ENCODE measurements around the gene TAS2R3. TPM values are rescaled to one million over a fixed set of nuclear protein-coding genes. Genes with fewer than 3 reads are reported as not detected.
"Not testable (repeated sequence)": the region's sequence is repeated elsewhere in the genome, so short reads cannot be mapped to it uniquely, and the experiment has no call there.

Gene TAS2R3, protein sequence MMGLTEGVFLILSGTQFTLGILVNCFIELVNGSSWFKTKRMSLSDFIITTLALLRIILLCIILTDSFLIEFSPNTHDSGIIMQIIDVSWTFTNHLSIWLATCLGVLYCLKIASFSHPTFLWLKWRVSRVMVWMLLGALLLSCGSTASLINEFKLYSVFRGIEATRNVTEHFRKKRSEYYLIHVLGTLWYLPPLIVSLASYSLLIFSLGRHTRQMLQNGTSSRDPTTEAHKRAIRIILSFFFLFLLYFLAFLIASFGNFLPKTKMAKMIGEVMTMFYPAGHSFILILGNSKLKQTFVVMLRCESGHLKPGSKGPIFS
- total RNA-seq, result 0.58 TPM

DNA sequence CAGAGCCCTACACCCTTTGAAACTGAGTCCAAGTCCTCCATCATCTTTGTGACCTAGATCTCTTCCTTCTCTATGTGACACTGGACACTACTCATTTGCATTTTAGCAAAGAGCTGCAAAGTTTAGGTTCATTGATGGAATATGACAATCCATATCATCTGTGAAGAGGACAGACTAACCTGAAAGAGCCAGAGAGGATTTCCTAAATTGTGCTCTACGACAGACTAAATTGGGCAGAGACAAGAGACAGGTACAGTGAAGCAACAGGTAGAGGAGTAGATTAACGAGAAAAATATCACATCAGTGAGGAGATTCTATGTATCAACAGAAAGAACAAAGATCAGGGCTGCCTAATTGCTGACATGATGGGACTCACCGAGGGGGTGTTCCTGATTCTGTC lies at the start of gene TAS2R3:
Gene TAS2R3 (plus strand): TSS at position 301 of the 400 bp plus-strand sequence. CDS start 62 bp downstream, at position 363.
- ATAC-seq, result no peak
- DNase-seq (ENCODE audit: low spot score), result no peak

DNA sequence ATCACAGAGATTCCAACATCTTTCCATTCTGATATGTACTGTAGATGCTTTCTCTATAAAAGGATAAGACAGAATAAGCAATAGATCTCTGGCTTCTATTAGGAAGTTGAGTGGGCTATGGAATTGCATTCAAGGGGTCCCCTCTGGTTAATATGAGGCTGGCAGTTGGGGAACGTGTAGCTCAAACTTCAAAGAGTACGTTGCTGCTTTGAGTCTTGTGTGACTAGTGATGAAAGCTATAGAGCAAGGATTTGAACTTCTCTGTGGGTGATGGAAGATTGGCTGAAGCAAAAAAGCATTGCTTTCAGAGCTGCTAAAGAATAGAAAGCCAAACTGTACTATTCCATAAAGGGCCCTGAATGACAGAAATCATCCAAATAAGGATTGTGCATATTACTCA lies 49.3 kb upstream of the TAS2R3 start:
- ATAC-seq, result no peak
- no peak for DNase-seq (ENCODE audit: low spot score)

DNA sequence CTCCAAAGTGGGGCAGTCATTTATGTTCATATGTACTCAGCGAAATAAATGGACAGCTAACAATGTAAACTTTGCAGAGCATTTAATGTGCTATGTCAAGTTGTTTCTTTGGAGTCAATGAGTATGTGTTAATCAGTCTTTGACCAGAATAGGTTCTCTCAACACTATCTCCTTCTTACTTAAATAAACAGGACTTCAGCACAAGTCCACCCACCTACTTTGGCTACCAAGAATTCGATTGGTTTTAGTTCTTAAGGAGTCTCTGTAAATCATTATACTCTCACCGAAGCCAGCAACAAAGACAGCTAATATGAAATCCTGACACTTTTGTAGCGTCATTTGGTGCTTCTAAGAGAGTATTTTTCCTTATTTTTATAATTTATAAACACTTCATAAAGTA lies 48.9 kb upstream of the TAS2R3 start:
- DNase-seq (ENCODE audit: low spot score), result no peak

DNA sequence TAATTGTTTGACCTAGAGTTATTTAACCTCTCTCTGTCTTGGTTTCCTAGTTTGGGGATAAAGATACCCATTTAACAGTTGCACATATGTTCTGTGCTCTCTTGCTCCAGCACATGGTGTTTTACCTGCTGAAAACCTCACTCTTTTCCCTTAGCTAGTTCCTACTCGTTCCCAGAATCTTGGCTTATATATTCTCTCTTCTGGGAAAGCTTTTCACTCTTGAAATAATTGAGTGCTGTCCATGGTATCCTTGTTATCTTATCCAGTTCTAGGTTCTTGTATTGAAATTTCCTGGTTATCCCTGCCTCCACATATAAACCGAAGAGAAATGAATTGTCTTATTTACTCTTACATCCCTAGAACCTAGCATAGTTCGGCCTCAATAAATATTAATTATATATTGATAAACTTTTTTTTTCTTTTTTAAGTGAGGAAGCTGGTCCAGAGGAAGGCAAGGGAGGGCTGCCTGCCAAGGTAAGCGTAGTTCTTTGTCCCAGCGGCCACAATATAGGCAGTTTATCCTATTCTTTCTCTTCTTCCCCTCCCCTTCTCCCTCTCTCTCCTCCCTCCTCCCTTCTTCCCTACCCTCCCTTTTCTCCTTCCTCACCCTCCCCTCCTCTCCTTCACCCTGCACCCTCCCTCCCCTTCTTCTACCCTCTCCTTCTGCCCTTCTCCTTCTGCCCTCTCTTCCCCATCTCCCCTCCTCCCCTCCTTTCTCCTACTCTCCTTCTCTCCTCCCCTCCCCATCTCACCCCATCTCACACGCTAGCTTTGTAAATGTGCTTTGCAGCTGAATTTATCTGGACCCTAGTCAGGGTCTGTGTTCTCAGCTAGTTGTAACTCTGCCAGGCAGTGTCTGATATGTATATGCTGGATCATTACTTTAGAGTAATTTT lies 47.9 kb upstream of the TAS2R3 start:
- no peak for ATAC-seq
- no peak for DNase-seq (ENCODE audit: low spot score)

More for the DNA sequence above, 48.9 kb upstream of the TAS2R3 start:
- no peak for ATAC-seq

DNA sequence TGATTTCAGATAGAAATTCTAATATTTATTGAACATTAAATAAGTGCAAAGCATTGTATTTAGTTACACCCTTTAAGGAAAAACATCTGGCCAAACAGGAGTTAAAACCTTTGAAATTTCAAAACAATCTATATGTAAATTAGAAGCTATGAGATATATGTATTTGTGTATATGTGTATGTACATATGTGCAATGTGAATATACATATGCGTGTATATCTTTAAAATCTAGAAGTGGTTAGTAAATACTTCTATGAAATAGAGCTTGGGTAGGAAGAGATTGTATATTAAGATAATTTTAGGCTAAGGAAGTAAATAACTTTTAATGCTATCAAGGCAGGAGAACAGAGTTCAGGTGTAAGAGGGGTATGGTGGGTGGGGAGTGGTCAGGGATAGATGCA lies 46.4 kb upstream of the TAS2R3 start:
- ATAC-seq, result no peak
- DNase-seq (ENCODE audit: low spot score), result no peak

DNA sequence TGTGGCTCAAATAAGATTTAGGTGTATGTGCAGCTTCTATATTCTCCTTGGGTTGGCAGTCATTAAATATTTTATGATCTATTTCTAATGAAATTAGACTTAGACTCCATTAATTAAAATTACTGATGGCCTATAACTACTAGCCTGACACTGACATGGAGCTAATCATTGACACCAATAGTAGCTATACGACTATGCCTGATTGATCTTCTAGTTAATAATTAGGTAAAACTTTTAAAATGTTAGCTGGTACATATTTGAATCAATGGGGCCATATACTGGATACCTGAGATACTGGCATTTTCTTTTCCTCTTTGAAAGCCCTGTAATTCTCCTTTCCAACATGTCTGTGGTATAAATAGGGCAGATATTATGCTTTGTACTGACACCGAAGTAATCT lies 41.4 kb upstream of the TAS2R3 start:
- no peak for ATAC-seq
- no peak for DNase-seq (ENCODE audit: low spot score)

DNA sequence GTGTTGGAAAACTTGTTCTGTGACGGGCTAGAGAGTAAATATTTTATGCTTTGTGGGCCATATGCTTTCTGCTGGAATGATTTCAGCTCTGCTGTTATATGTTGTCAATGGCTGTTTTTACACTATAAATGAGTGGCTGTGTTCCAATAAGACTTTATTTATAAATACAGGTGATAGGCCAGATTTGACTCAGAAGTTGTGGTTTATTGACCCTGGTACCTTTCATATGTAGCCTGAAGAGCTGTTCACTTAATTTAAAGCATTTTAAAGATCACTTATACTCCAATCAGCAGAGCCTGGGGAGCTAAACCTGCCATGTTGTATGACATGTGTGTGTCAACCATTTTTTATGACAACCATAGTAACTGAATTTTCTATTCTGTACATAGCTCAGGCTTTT lies 34.9 kb upstream of the TAS2R3 start:
- ATAC-seq, result no peak
- no peak for DNase-seq (ENCODE audit: low spot score)

DNA sequence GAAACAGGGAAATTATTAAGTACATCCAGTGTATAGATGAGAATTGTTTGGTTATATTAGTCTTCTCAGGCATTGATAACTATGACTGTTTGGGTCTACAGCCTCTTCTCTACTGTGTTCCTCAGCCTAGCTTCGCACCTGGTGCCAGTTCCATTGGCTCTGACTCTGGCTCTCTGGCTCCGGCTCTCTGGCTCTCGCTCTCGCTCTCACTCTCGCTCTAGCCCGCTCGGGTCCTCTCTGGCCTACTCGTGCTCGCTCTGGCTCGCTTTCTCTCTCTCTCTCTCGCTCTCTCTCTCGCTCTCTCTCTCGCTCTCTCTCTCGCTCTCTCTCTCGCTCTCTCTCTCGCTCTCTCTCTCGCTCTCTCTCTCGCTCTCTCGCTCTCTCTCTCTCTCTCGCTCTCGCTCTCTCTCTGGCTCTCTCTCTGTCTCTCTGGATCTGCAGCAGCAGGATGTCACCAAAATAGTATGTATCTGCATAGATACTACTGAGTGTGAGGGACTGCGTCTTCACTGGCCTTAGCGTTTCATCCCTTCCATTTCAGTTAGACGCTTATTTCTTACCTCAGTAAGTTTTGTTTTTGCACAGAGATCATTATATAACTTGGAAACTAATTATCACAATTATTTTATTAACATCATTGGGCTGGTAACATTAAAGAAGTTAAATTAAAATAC lies 32.3 kb upstream of the TAS2R3 start:
- DNase-seq (ENCODE audit: low spot score), result no peak
- no peak for ATAC-seq

DNA sequence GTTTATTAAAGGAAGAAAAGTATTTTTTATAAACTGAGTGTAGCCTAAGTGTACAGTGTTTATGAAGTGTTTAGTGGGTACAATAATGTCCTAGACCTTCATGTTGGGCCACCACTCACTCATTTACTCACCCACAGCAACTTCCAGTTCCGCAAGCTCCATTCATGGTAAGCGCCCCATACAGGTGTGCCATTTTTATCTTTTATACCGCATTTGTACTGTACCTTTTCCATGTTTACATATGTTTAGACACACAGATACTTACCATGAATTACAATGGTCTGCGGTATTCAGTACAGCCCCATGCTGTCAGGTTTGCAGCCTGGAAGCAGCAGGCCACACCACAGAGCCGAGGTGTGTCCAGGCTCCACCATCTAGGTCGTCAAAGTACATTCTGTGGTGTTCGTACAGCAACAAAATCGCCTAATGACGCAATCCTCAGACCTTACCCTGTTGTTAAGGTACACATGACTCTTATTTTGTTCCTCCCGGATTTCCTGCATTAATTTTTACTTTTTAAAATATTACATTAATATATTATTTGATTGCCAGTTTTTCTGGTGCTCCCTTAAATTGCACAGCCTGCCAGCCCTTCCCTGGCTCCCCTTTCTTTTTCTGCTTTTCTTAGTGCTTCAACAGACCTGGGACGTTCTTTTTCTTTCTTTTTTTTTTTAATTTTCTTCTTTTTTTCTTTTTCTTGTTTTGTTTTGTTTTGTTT lies 26.6 kb upstream of the TAS2R3 start:
- DNase-seq (ENCODE audit: low spot score) (peak; percentile 50), ATAC-seq (peak; percentile 43)

DNA sequence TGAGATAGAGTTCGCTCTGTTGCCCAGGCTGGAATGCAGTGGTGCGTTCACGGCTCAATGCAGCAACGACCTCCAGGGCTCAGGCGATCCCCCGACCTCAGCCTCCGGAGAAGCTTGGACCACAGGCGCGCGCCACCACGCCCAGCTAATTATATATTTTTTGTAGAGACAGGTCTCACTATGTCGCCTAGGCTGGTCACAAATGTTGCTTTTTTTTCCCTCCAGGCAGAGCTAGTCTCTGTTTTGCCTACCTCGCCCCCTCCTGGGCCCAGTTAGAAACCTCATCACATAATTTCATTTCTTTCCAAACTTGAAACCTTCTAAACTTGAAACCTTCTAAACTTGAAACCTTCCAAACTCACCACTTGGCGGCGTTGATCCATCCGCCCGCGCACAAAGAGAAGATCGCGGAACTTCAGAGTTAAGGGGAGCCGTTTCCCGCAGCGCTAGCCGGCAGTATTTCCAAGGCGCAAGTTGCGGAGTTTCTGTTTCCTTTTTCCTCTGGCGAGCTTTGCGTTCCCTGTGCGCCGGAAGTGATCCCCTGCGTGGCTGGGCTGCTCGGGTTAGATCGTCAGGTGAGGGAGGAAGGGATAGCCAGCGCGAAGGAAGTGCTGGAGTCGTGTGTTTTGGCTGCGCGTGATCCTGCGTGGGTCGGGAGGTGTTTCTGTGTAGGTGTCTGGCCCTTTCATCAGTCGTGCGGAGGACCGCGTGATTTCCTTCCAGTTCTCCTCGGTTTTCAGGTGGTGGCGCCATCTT lies 25.9 kb upstream of the TAS2R3 start, which contains the start of gene SSBP1:
Gene SSBP1 (plus strand): TSS at position 523 of the 756 bp plus-strand sequence. CDS start 809 bp downstream, outside the sequence.
- DNase-seq (ENCODE audit: low spot score) (peak; percentile 93), ATAC-seq (peak; percentile 97)

DNA sequence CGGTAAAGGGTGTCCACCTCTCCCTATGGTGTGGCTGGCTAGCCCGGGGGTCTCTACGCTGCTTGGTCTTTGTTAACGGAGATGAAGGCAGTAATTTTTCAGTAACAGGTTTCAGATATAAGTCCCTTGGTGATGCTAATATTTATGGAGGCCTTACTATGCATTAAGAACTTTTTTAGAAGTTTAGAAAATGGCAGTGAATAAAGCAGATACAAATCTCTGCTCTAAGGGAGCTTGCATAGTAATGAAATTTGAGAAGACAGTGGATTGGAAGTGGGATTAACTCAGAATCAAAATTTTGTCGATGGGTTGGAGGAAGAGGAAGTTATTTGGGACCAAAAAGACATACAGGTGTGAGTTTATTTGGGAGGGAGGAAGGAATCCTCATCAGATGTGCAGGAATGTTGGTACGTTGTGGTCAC lies 25.3 kb upstream of the TAS2R3 start:
- ATAC-seq (no peak), DNase-seq (ENCODE audit: low spot score) (no peak)

DNA sequence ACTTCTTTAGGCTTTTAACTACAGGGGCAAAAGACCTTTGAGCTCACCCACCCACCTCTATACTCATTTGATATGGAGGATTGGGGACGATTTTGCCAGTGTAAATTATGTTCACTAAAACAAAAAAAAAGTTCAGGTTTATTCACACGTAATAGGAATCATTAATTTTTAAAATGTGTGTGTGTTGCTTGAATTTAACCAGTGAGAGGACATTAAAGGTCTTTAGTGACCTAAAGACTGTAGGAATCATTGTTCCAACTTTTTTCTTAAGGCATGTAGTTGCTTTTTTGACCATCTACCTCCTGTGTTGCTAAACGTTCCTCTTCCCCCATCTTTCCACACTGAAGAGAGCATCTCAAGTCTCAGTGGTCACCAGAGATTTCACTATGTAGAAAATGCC lies 24.6 kb upstream of the TAS2R3 start:
- ATAC-seq (no peak), DNase-seq (ENCODE audit: low spot score) (no peak)

DNA sequence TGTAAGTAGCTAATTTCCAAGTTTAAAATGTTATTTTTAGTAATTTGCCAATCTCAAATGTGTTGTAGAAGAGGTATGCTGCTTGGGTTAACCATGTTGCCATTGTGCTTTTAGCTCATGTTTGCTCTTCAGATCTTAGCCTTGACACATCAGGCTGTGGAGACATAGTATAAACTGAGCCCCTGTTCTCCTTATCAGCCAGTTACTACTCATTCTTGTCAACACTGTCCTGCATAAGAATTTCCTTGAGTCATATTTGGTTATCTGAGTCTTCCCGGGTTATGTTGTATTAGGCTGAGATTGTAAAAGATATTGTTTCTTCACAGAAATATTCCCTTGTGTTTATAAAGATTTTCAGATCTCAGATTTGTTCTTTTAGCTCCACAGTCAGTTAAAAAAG lies 21.7 kb upstream of the TAS2R3 start:
- no peak for DNase-seq (ENCODE audit: low spot score)
- ATAC-seq, result no peak

DNA sequence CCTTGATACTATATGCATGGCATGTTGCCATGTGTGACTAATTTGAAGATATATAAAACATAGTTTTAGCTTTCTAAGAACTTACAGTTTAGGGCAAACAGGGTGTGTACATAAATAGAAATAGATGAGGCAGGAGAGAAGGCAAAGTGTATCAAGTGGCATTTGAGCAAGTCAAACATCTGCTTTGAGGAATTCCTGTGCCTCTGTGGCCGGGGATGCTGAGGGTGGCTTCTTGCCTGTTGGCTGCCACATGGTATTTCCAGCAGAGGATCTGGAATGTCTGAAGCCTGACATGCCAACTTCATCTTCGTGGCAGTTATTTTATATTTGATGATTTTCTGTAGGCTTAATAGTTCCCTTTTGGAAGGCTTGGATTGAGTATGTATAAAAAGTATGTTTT lies 19.8 kb upstream of the TAS2R3 start:
- DNase-seq (ENCODE audit: low spot score) (no peak), ATAC-seq (no peak)

DNA sequence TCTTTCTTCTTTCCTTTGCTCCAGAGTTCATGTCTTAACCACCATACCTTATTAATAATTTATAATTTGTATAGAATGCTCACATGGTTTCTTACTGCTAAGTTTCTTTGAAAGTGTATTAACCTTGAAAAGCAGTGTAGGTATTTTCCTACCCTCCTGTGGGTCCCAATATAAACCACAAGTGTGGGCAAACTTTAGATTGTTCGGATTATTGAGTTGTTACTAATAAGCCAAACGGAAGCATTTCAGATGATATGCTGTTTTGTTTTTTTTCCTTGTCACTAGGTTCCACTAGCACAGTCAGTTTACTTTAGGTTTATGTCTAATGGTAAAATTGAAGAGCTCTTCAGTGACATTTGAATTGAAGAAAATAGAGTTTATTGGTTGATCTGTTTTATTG lies 15.5 kb upstream of the TAS2R3 start:
- no peak for ATAC-seq
- DNase-seq (ENCODE audit: low spot score), result no peak

DNA sequence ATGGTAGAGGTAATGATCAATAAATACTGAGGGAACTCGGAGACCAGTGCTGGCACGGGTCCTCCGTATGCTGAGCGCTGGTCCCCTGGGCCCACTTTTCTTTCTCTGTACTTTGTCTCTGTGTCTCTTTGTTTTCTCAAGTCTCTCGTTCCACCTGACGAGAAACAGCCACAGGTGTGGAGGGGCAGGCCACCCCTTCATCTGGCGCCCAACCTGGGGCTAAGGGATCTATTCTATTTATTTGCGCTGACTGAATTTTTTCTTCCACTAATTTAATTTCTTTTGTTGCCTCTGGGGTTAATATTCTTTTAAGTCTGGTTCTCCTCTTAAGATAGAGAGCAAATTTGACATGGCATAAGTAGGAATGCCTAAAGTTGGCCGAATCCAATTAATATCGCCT lies 12.0 kb upstream of the TAS2R3 start:
- DNase-seq (ENCODE audit: low spot score); ATAC-seq: not testable (repeated sequence)

DNA sequence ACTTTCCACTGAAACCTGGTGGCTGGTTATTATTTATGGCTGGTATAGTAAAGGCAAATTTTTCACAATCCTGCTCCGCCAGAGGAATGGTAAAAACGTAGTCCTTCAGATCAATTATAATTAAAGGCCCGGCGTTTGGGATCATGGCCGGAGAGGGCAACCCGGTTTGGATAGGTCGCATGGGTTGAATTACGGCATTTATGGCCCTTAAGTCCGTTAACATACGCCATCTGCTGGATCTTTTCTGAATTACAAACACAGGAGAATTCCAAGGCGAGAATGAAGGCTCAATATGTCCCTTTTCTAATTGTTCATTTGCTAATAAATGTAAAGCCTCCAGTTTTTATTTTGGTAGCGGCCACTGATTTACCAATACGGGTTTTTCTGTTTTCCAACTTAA lies 11.3 kb upstream of the TAS2R3 start:
- ATAC-seq, result no peak
- DNase-seq (ENCODE audit: low spot score), result no peak

DNA sequence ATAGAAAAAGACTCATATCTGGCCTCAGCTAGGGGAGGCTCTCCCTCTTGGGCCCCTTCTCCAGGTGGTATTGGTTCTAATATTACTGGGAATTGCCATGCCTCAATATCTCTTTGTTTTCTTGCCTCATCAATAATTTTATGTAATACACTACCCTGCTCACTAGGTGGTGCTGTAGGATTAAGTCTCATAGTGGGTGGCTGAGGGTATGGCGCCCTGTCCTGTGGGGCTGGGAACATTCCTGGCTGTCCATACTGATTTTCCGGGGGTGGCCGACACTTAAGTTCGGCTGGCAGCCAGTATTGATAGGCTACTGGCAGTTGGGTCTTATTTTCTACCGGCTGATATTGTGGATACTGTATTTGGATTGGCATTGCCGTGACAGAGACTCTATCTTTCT lies 9.0 kb upstream of the TAS2R3 start:
- peak; percentile 45 for ATAC-seq
- DNase-seq (ENCODE audit: low spot score), result no peak

DNA sequence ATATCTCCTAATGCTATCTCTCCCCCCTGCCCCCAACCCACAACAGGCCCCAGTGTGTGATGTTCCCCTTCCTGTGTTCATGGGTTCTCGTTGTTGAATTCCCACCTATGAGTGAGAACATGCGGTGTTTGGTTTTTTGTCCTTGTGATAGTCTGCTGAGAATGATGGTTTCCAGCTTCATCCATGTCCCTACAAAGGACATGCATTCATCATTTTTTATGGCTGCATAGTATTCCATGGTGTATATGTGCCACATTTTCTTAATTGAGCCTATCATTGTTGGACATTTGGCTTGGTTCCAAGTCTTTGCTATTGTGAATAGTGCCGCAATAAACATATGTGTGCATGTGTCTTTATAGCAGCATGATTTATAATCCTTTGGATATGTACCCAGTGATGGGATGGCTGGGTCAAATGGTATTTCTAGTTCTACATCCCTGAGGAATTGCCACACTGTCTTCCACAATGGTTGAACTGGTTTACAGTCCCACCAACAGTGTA lies 6.2 kb downstream of the TAS2R3 start:
- not testable (repeated sequence) for ATAC-seq; DNase-seq (ENCODE audit: low spot score)

DNA sequence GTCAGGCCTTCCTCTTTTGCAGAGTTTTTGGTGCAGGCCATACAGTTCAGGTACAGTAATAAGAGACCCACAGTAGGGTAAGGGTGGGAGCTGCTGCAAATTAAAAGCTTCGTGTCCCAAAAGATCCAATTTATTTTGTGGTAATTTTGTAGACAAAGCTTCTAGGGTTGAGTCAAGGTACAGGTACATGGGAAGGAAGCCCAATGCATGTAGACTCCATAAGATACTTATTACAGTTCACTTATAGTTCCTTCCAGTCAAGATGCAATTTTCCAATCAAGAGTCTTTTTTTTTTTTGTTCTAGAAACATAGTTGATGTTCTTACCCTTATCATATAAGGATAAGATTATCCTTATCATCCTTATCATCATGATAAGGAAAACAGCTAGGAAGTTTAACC lies 12.5 kb downstream of the TAS2R3 start, which contains the start of gene TAS2R4:
Gene TAS2R4 (plus strand): TSS at position 301 of the 400 bp plus-strand sequence. CDS start 1,815 bp downstream, outside the sequence.
- no peak for ATAC-seq
- DNase-seq (ENCODE audit: low spot score), result no peak

Measured in left lobe of liver (tissue), 2 donors.